NCI-H1417 treated with DMSO at 0.1 percent for 48 hours (cell line): ENCODE results near the gene METTL23.

Source experiments
- DNase-seq: peaks from one replicate; lab custom pipeline; 2025; lab: John Stamatoyannopoulos, UW

Gene METTL23, protein sequence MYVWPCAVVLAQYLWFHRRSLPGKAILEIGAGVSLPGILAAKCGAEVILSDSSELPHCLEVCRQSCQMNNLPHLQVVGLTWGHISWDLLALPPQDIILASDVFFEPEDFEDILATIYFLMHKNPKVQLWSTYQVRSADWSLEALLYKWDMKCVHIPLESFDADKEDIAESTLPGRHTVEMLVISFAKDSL

DNA sequence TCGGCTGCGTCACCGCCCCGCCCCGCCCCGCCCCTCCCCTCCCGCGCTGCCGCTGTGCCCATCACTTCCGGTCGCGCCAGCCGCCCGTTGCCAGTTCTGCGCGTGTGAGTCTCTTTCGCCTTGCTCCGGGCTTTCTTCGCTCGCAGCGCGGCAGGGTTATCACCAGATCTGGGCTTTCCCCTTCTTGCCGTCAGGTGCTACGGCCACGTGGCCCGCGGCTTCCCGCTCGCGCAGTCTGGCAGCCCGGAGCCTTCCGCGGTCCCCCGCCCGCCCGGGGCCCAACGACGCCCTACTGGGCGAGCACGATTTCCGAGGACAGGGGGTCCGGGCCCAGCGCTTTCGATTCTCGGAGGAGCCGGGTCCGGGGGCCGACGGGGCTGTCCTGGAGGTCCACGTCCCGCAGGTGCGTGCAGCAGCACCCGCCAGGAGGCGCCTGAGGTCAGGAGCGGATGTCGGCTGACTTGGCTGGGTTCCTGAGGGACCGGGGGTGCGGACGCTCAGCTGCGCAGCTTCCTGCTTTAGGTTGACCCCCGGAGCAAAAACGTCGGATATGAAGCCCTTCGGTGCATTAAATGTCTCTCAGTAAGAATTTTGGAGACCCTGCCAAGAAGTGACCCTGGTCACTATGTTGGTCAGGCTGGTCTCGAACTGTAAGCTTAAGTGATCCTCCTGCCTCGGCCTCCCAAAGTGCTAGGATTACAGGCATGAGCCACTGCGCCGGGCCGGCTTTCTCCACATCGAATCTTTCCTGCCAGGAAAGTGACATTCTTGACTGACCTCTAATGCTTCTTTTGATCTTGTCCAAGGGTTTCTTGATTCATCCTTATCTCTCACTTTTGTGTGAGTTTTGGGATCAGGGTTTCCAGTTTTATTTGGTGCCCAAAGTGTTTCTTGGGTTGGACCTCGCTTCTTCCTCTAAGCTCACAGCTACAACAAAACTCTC, at the start of gene METTL23:
TSS of gene METTL23 (plus strand) at position 64 of the 943 bp plus-strand sequence. CDS start 2,872 bp downstream, outside the sequence.
- DNase-seq: no peak

- DNase-seq: no peak
Observed at GRCh38 chr17:76677406-76677805, 49.2 kb upstream of the METTL23 start.

DNA sequence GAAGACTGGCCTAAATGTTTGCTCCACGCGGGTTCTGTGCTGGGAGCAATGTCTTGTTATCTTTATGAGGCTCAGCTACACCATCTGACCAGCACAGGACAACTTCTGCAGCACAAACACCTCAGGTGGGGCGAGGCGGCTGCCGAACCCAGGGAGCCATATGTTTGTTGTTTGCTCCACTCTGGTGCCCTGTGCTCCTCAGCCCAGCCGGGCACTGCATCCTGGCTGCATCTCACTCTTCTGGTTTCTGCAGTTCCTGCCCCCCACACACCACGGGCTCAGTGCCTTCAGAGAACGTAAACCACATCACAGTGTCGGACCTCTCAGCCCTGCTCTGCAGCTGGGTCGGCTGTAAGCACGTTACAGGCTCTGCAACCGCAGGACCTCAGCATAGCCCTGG, 48.3 kb upstream of the METTL23 start:
- DNase-seq: no peak

DNA sequence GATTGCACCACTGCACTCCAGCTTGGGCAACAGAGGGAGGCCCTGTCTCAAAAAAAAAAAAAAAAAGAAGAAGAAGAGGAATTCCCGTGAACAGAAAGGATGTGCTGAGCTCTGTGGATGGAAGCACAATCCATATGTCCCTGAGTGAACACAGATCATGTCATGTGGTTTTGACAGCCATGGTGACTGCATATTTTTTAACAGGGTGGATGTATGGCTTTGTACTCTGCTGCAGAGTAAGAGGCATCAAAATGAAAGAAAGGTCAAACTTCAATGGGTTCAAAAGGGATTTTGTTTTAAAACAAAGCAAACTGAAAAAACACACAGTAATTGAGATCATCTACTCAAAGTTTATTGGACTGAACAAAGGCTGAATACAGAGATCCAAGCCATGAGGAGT, 47.4 kb upstream of the METTL23 start:
- DNase-seq: no peak

DNA sequence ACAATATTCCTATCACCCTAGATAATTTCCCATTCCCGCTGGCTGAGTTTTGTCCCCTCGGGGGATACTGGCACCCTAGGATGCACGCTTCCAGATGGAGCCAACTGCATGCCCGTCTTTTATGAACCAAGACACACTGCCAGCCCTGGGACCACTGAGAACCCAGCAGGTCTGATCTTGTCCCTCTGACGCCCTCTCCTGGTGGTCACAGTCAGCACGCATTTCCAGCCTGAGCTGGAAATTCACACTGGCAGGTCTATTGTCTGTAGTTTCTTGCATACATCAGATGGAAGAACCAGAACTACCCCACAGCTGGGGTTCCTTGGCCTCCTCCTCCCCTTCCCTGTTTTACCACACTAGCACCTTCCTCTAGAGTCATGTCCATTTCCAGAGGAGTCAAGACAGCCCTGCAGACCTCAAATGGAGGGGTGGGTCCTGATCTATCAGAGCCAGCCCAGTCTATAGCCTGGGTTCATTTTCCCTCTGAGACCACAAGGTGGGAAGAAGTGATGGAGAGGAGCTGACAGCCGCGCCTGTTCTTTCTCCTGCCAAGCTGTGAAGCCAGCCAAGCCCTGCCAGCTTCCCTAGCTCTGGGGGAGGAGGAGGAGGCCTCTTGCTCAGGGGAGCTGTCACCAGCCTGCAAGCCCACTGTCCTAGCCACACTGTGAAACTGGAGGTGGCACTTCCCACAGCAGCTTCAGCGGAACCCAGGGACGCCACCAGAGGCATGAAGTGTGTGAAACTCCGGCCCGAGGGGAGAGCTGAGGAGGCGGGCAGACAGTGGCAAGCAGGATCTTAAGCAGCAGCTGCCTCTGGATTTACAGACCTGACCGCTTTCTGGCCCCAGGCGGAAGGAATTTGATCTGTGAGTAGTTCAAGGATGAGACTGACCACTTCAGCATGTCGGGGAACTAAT, 45.2 kb upstream of the METTL23 start:
- DNase-seq: no peak

DNA sequence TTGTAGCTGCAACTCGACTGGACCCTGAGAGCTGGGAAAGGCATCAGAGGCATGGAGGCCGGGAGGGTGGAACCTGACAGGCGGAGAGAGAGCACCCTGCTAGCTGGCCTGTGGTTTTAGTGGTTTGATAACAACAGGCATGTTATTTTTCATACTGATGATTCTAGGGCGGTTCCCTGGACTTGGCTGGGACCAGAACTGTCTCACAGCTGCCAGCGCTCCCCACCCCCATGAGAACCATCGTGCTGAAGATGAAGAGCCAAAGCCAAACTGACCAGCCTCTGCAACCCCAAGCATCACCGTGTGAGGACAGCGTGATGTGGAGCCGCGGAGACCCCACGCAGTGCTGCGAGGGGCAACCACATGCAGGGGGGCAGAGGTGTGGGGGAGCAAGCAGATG, 44.3 kb upstream of the METTL23 start:
- no peak for DNase-seq

DNA sequence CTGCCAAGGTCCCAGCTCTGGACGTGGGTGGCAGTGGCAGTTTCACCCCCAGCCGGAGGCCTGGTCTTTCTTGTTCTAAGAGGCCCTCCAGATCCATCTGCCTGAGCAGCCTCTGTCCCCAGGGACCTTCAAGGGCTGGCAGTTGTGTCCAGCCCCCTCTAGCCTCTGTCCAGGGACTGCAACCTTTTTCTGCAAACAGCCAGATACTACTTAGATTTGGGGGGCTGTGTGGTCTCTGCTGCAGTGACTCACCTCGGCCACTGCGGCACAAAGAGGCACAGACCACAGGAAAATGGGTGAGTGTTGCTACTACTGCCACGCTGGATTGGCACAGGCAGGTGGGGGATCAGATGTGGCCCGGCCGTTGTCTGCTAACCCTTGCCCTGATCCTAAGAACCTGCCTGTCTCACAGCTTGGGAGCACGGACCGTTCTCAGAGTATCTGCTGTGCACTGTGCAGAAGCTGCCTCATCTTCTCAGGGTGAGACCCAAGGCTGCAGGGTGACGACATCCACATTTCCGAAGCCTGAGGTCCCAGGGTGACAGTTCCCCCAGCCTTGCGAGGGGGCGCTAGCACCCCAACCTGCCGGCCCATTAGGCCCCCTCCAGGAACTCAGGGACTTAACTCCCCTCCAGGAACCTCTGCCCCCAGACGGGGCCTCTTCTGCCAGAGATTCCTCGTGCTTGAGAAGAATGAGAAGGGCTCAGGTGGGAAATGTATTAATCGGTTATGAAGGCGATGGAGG, 43.5 kb upstream of the METTL23 start:
- no peak for DNase-seq

GRCh38 chr17:76683921-76684745, 42.5 kb upstream of the METTL23 start:
- DNase-seq: no peak

DNA sequence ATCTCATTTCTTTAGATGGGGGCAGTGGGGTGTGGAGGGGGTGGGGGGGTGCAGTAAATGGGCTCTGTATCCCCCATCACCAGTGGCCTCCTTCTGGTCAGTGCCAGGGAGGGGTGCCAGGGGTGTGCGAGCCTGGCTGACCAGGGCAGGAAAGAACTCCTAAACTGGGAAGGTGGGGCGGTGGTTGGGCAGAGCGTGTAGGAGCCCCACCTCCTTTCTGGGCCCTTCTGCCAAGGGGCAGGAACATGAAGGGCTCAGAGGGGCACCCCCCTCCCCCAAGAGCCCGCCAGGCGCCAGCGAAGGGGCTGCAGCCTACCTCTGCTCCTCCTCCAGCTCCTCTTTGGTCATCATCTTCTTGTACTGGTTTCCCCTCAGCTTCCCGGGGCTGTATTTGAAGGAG, 41.9 kb upstream of the METTL23 start:
- DNase-seq: no peak

DNA sequence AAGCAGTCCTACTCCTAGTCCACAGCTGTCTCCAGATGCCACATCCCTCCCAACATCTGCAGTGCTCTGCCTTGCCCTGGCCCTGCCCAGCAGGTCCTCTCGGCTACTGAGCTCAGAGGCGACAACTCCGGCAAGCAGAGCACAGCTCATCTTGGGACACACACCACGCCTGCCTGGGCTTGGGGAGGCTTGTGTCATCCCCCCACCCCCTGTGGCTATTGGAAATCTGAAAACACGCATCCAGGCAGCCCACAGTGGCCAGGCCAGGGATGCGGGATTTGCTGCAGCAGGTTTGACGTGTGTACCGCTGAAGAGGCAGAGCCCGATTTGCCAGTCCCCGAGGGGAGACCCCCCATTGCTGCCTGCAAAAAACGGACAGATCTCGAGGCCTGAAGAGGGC, 41.3 kb upstream of the METTL23 start:
- DNase-seq: no peak

DNA sequence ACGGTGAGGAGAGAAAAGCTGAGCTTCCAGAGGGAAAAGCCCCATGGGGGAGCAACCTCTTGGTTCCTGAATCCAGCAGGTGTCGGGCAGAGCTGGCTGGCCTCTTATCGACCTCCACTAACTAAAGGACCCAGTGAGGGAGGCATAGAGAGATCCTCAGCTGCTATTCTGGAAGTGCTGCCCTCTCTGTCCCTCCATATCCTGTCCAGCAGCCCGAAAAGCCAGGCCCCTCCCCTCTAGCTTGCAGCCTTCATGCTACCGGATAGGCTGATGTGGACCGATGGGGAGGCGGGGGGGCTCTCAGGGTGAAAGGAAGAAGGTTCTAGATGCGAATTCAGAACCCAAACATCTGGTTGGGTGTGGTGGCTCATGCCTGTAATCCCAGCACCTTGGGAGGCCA, 40.8 kb upstream of the METTL23 start:
- DNase-seq: no peak

- DNase-seq: no peak
Observed at GRCh38 chr17:76686538-76687297, 39.9 kb upstream of the METTL23 start.

DNA sequence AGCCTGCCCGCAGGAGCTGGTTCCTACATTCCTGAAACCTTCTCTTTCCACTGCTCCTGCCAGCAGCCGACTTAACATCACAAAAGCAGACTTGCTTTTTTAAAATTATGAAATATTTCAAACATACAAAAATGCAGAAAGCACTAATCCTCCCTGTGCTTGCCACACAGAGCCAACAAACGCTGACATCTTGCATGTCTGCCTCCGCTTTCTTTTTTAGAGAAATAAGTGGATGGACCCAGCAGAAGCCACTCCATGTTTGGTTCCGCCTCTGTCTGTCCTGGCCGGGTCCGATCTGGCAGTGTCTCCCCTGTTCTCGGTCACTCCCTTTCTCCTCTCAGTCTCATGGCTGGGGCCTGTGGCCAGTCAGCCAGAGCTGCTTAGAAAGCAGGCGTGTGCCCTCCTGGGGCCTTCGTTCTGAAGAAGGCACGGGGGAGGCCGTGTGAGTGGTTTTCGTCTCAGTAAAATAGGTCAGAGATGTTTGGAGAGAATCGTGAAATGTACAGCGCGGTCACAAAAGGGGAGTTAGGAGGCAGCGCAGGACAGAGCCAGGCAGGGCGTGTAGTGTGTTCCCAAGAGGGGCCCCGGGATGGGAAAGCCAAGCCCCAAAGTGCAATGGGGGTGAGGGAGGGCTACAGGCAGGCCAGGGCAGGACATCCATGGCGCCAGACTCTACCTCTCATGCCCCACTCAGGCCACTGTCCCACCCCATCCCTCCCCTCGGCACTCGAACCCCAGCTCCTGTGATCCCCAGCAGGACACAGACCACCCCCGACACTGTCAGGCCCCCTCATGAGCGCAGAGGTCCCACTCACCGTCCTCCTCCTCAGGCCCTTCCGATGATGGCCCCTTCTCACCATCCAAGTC, 39.1 kb upstream of the METTL23 start:
- DNase-seq: no peak

DNA sequence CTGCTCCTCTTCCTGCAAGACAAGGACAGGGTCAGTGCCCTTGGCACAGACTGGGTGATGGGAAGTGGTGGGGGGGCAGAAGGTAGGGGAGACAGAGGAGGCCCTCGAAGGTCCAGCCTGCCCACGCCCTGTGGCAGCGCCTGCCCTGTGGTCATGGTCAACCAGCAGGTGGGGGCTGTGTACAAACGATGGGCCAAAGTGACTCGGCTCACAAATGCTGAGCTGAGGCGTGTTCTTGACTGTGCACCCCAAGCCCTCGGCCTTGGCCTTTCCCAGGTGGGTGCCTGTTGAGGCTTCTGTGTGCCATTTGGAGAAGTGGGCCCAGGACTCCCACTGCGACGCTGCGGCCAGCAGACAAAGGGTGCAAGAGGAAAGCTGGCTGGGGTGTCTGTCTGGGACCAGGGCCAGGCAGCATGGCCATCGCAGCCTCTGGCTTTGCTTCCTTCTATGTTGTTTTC, 38.4 kb upstream of the METTL23 start:
- DNase-seq: no peak

DNA sequence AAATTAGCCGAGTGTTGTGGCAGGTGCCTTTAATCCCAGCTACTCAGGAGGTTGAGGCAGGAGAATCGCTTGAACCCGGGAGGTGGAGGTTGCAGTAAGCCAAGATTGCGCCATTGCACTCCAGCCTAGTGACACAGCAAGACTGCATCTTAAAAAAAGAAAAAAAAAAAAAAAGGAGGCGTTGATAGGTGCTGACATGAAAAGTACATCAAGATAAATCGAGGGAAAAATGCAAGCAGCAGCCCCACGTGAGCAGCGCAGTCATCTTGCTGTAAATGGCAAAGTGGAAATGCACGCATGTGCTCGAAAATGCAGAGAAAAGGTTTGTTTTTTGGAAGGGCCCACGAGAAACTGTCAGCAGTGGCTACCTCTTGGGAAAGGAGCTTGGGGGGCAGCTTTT, 36.8 kb upstream of the METTL23 start:
- no peak for DNase-seq

DNA sequence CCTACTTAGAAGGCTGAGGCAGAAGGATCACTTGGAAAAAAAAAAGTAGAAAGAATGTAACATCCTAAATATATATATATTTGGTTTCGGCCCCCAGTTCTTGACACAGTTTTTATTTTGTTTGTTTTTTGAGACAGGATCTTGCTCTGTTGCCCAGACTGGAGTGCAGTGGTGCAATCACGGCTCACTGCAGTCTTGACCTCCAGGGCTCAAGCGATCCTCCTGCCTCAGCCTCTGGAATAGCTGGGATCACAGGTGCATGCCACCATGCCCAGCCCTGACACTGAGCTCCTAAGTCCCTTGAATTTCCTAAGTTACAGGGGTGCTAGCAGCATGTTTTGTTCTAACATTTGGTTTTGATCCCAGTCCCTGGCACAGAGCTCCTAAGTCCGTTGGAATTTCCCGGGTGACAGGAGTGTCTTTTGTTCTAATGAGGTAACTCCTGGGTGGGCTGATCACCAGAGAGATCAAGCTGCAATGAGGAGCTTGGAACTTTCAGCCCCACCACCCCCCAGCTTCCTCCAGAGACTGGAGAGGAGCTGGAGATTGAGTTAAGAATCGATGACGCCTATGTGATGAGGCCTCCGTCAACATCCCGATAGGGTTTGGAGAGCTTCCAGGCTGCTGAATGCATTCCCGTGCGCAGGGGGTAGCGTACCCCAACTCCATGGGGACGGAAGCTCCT, 35.9 kb upstream of the METTL23 start:
- no peak for DNase-seq

GRCh38 chr17:76691379-76692191, 35.1 kb upstream of the METTL23 start:
- no peak for DNase-seq
